HEK293 (cell line): ENCODE results near the gene HARS1.

Experiments
- HOXC10 ChIP-seq: sonication (generic); formaldehyde crosslinking; IDR thresholded peaks from 2 replicates; pipeline ENCODE4 v1.8.1; 2023; ENCODE audit warnings: mild to moderate bottlenecking, missing genetic modification reagents
- KLF16 ChIP-seq: fragments of 450-650 bp; formaldehyde crosslinking; IDR thresholded peaks from 2 replicates; pipeline ENCODE4 v1.5.1; 2017; ENCODE audit warnings: missing biosample characterization, missing genetic modification characterization
- REPIN1 ChIP-seq: fragments of 450-650 bp; formaldehyde crosslinking; IDR thresholded peaks from 2 replicates; pipeline ENCODE4 v1.5.1; 2017; ENCODE audit warnings: missing biosample characterization, missing genetic modification characterization, low read depth
- ZBTB21 ChIP-seq: fragments of 450-650 bp; formaldehyde crosslinking; IDR thresholded peaks from 2 replicates; pipeline ENCODE4 v1.5.1; 2017; ENCODE audit warnings: missing biosample characterization, missing genetic modification characterization
- ZNF433 ChIP-seq: fragments of 450-650 bp; formaldehyde crosslinking; IDR thresholded peaks from 2 replicates; pipeline ENCODE4 v1.5.1; 2016; ENCODE audit warnings: missing biosample characterization, missing genetic modification characterization, low read depth
- ZNF664 ChIP-seq: fragments of 450-650 bp; formaldehyde crosslinking; IDR thresholded peaks from 2 replicates; pipeline ENCODE4 v1.5.1; 2016; ENCODE audit warnings: missing biosample characterization, missing genetic modification characterization
- TF ChIP-seq, protein P1 (sequence below): fragments of 450-650 bp; formaldehyde crosslinking; IDR thresholded peaks from 2 replicates; pipeline ENCODE4 v1.5.1; 2016; ENCODE audit warnings: missing biosample characterization, missing genetic modification characterization
- TF ChIP-seq, protein P2 (sequence below): fragments of 450-650 bp; formaldehyde crosslinking; IDR thresholded peaks from 2 replicates; pipeline ENCODE4 v1.5.1; 2016; ENCODE audit warnings: missing biosample characterization, missing genetic modification characterization
- TF ChIP-seq, protein P3 (sequence below): fragments of 450-650 bp; formaldehyde crosslinking; optimal IDR thresholded peaks from 2 replicates; pipeline ENCODE3; 2016; ENCODE audit warnings: missing biosample characterization, mild to moderate bottlenecking, missing genetic modification characterization

DNA sequence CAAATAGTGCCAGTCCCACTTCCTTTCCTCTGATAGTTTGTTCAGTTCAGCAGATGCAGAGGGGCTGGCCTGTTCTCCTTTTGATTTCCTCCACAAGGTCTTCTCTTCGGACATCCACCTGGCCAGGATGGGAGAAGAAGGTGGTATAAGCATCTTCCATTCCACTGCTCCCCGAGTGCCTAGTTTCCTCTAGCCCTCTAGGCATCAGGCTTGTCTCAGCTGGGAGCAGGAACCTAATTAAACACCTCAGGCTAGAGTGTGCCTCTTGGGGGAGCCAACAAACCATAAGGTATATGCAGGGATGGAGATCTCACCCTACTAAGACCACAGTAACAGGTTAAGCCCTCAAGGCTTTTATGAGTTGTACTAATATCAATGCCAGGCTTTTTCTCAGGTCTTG is 17.0 kb downstream of the HARS1 start:
- TF ChIP-seq REPIN1 (tag by site-specific recombination) (no peak), ZNF664 (no peak), HOXC10 (CRISPR knock-in tag) (no peak), ZNF433 (tag by site-specific recombination) (no peak), KLF16 (tag by site-specific recombination) (no peak), ZBTB21 (no peak)
- TF ChIP-seq, protein P1, sequence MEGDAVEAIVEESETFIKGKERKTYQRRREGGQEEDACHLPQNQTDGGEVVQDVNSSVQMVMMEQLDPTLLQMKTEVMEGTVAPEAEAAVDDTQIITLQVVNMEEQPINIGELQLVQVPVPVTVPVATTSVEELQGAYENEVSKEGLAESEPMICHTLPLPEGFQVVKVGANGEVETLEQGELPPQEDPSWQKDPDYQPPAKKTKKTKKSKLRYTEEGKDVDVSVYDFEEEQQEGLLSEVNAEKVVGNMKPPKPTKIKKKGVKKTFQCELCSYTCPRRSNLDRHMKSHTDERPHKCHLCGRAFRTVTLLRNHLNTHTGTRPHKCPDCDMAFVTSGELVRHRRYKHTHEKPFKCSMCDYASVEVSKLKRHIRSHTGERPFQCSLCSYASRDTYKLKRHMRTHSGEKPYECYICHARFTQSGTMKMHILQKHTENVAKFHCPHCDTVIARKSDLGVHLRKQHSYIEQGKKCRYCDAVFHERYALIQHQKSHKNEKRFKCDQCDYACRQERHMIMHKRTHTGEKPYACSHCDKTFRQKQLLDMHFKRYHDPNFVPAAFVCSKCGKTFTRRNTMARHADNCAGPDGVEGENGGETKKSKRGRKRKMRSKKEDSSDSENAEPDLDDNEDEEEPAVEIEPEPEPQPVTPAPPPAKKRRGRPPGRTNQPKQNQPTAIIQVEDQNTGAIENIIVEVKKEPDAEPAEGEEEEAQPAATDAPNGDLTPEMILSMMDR (tag by site-specific recombination), result no peak
- TF ChIP-seq, protein P2, sequence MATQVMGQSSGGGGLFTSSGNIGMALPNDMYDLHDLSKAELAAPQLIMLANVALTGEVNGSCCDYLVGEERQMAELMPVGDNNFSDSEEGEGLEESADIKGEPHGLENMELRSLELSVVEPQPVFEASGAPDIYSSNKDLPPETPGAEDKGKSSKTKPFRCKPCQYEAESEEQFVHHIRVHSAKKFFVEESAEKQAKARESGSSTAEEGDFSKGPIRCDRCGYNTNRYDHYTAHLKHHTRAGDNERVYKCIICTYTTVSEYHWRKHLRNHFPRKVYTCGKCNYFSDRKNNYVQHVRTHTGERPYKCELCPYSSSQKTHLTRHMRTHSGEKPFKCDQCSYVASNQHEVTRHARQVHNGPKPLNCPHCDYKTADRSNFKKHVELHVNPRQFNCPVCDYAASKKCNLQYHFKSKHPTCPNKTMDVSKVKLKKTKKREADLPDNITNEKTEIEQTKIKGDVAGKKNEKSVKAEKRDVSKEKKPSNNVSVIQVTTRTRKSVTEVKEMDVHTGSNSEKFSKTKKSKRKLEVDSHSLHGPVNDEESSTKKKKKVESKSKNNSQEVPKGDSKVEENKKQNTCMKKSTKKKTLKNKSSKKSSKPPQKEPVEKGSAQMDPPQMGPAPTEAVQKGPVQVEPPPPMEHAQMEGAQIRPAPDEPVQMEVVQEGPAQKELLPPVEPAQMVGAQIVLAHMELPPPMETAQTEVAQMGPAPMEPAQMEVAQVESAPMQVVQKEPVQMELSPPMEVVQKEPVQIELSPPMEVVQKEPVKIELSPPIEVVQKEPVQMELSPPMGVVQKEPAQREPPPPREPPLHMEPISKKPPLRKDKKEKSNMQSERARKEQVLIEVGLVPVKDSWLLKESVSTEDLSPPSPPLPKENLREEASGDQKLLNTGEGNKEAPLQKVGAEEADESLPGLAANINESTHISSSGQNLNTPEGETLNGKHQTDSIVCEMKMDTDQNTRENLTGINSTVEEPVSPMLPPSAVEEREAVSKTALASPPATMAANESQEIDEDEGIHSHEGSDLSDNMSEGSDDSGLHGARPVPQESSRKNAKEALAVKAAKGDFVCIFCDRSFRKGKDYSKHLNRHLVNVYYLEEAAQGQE (tag by site-specific recombination), result no peak
- TF ChIP-seq, protein P3, sequence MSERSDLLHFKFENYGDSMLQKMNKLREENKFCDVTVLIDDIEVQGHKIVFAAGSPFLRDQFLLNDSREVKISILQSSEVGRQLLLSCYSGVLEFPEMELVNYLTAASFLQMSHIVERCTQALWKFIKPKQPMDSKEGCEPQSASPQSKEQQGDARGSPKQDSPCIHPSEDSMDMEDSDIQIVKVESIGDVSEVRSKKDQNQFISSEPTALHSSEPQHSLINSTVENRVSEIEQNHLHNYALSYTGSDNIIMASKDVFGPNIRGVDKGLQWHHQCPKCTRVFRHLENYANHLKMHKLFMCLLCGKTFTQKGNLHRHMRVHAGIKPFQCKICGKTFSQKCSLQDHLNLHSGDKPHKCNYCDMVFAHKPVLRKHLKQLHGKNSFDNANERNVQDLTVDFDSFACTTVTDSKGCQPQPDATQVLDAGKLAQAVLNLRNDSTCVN, result no peak
